Brain microvascular endothelial cell (primary cell): ENCODE data around the gene NCOR1.

Source experiments
- DNase-seq: peaks from one replicate; pipeline ENCODE4 v3.0.0-alpha.2; 2020
- H3K27ac ChIP-seq: fragments of 250-450 bp; sonication (Bioruptor Pico); 2 replicates; pipeline ENCODE4 v1.5.1; 2020; ENCODE audit warnings: mild to moderate bottlenecking, moderate library complexity
- H3K27me3 ChIP-seq: fragments of 250-450 bp; sonication (Bioruptor Pico); replicated peaks from 2 replicates; pipeline ENCODE4 v1.5.1; 2020; ENCODE audit warnings: mild to moderate bottlenecking
- H3K36me3 ChIP-seq: fragments of 250-450 bp; sonication (Bioruptor Pico); replicated peaks from 2 replicates; pipeline ENCODE4 v1.5.1; 2020; ENCODE audit warnings: mild to moderate bottlenecking
- H3K4me3 ChIP-seq: 2 replicates; pipeline ENCODE4 v1.5.1; 2011; ENCODE audit warnings: low read depth, mild to moderate bottlenecking, control low read depth, low read length, moderate library complexity
- CTCF ChIP-seq: IDR thresholded peaks from 2 replicates; pipeline ENCODE4 v1.5.1; 2011; ENCODE audit warnings: low read depth, mild to moderate bottlenecking, moderate library complexity, low read length, control low read depth, inconsistent platforms; ENCODE audit errors: missing control alignments
- in situ Hi-C: cut with HindIII; loops from 2 replicates; pipeline ENCODE4 v1.10.0; 2017; ENCODE audit warnings: low sequenced_read_pairs, low pct_ligation_motif_present

NCOR1 gene

GRCh38 chr17:16108386-16108785 lies 106.9 kb downstream of the NCOR1 start:
- Histone ChIP-seq H3K4me3 (no peak overlapping the region), H3K27me3 (no peaks in the 10 kb centered on the region), H3K27ac (no peak overlapping the region), H3K36me3 (peaks cover 15% of the 10 kb centered on the region)
- DNase-seq, result no peak
- TF ChIP-seq CTCF, result no peak
- in situ Hi-C loops, result no loop called here

DNA sequence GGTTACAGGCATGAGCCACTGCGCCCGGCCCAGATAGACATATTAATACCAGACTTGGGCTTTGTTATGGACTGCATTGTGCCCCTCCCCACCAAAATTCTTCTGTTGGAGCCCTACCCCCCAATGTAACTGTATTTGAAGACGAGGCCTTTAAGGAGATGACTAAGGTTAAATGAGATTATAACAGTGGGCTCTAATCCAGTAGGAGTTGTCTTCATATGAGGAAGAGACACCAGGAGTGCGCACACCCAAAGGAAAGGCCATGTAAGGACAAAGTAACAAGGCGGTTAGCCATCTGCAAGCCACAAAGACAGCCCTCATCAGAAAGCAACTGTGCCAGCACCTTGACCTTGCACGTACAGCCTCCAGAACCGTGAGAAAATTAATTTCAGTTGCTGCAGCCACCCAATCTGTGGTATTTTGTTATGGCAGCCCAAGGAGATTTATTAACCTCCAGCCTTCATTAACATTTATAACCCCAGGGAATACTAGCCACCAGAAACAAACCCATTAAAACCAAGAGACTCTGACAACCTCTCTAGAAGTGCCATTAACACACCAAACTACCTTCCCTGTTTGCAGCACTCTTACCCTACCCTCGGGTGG lies 108.1 kb downstream of the NCOR1 start:
- Histone ChIP-seq H3K4me3 (no peak overlapping the region), H3K27ac (no peak overlapping the region), H3K36me3 (peaks cover 15% of the 10 kb centered on the region), H3K27me3 (no peaks in the 10 kb centered on the region)
- TF ChIP-seq CTCF, result no peak
- in situ Hi-C loops, result no loop called here
- no peak for DNase-seq

DNA sequence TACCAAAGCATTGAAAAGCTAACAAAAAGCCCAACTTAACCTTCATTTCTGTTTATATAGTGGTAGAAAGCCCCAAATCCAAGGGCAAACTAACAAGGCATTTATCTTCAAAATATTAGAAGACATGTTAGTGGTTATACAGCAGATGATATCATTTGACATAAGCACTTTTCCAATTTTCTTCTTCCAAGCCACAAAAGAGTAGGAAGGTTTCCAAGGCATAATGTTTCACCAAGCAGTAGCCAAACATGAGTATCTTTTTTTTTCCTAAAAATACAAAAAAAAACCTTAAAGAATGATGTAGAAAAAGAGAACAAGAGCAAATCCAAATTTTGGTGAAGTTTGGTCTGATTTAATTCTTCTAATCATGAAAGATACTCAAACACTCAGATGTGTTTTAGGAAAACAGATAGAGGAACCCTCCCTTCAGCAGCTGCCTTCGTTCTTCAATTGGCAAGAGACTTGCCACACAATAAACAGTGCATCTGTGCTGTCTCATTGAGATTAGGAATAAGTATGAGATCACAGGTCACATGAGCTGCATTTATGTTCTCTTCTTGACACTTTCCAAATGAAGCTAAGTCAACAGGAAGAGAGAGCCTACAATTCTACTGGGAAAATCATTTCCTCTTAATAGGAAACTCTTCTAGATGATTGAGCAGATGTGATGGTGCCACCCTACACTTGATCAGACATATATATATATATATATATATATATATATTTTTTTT lies 109.0 kb downstream of the NCOR1 start:
- no peak for DNase-seq
- Histone ChIP-seq H3K4me3 (no peak overlapping the region), H3K27me3 (no peaks in the 10 kb centered on the region), H3K36me3 (peaks cover 18% of the 10 kb centered on the region), H3K27ac (no peak overlapping the region)
- in situ Hi-C loops, result no loop called here
- TF ChIP-seq CTCF, result no peak

- no peaks in the 10 kb centered on the region for H3K27me3 ChIP-seq
- in situ Hi-C loops, result no loop called here
- H3K36me3 ChIP-seq, result peaks cover 27% of the 10 kb centered on the region
- no peak for TF ChIP-seq CTCF
- no peak overlapping the region for H3K27ac ChIP-seq
- no peak for DNase-seq
- H3K4me3 ChIP-seq, result no peak overlapping the region
Measured at GRCh38 chr17:16104189-16104588, 111.1 kb downstream of the NCOR1 start.

DNA sequence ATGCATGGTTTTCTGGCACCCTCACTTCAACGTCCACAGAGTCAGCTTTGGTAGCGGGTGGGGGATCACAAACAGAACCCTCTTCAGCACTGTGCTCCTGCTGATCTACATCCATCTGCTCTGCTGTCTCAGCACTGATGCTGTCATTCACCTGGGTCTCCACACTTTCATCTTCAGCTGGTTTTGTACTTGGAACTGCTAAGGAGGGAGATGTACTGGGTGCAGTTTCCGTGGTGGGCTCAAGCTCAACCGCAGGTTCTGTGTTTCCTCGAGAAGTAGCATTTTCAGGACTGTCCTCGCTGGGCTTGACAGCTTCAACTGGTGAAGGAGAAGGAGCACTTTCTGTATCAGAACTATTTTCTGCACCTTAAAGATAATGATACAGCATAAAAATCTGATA lies 113.9 kb downstream of the NCOR1 start:
- no peaks in the 10 kb centered on the region for H3K27me3 ChIP-seq
- H3K27ac ChIP-seq, result no peak overlapping the region
- peaks cover 47% of the 10 kb centered on the region for H3K36me3 ChIP-seq
- TF ChIP-seq CTCF, result no peak
- no peak for DNase-seq
- in situ Hi-C loops, result no loop called here
- no peak overlapping the region for H3K4me3 ChIP-seq
